Measurements from ENCODE around the gene ASCL5. TPM values are rescaled to one million over a fixed set of nuclear protein-coding genes. Genes with fewer than 3 reads are reported as not detected.
A peak's percentile ranks its signal among the peaks of the same experiment; 100 is the strongest.

ASCL5 gene
- total and polyA plus RNA-seq, 2 of the 13 experiments (the other 11 are each of a cell fraction or from before 2014, with no cell fraction given), result not detected

DNA sequence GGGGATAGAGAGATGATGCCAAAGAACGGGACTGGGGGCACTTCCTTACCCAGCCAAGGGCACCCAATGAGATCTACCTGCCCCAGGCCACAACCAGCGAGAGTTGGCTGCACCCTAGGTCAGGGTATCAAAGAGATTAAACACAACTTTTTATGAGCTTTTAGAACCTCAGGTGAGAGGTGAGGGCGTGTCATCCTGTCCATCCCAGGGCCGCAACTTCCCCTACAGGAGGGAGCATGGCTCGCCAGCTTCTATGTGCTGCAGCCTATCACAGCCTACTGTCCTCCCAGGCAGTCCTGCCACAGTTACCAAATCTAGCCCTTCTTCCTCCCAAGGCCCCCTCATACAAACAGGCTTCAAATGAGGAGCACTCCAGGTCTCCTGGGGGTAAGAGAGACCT lies 14.4 kb upstream of the ASCL5 start (continued):
- no peak for TF ChIP-seq ZFP37 (CRISPR knock-in tag; IDR thresholded peaks at IDR 0.05; ENCODE audit: borderline replicate concordance)
- no peak for TF ChIP-seq PAWR (CRISPR knock-in tag; IDR thresholded peaks at IDR 0.05; ENCODE audit: borderline replicate concordance)
- TF ChIP-seq RBM39 (IDR thresholded peaks at IDR 0.05; ENCODE audit: low read depth, low read length, poor library complexity, severe bottlenecking), result no peak

DNA sequence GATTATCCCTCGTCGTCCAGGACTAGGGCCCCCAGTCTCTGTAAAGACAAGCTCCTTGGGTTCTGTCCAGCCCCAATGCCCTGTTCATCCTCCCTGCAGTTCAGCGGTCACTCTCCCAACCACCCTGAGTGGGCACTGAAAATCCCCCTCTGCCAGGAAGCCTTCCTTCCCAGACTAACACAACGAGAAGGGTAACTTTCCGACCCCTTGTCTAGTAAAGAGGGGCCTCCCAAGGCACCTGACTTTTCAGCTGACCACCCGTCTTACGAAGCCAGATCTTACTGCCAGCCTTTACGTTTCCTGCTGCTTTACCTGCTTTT lies 13.9 kb upstream of the ASCL5 start:
- FAIRE-seq (no peak), DNase-seq (ENCODE audit: low spot score) (no peak), ATAC-seq (no peak)
- Histone ChIP-seq H3K9ac (ENCODE audit: insufficient read depth, low read depth, low read length) (no peak overlapping the region), H3K27ac (ENCODE audit: extremely low read length, insufficient read depth, low read length) (no peak overlapping the region), H3K27me3 (ENCODE audit: control insufficient read depth in 1 of 2, insufficient read depth in 2 of 2, low read length in 2 of 2) (no peaks in the 10 kb centered on the region), H2AFZ (ENCODE audit: low read length) (no peak overlapping the region), H3K4me3 (replicated peaks in 1 of 3; ENCODE audit: insufficient read depth in 1 of 3, low read depth in 2 of 3, low read length in 3 of 3) (no peak overlapping the region), H3K36me3 (replicated peaks in 1 of 2; ENCODE audit: control insufficient read depth in 1 of 2, insufficient read depth in 2 of 2, low read length in 2 of 2) (peaks cover 30 to 93% of the 10 kb centered on the region in 2 experiments; a peak in 4 of 5 replicates), H4K20me1 (ENCODE audit: insufficient read depth, low read length) (0 out of 2 replicates have a peak, but pooled peaks cover 4% of the 10 kb centered on the region), H3K79me2 (ENCODE audit: insufficient read depth, low read length) (no peaks in the 10 kb centered on the region), H3K9me3 (ENCODE audit: low read length) (no peaks in the 10 kb centered on the region), H3K4me2 (ENCODE audit: low read depth, low read length) (no peak overlapping the region), H3K4me1 (ENCODE audit: insufficient read depth, low read length) (no peaks in the 10 kb centered on the region)
- in situ Hi-C loops (cut with HindIII; ENCODE audit: extremely low pct_ligation_motif_present, low pct_unique_long_range_greater_than_20kb) (no loop called here), intact Hi-C loops (cut with micrococcal nuclease; ENCODE audit: unreplicated experiment) (no loop called here)
- BruUV-seq (replicated peaks), result no TSS peak
- WGBS (ENCODE audit: low lambda C conversion rate), result 98% methylated on average over 8 of the region's 8 CpGs
- CTCF ChIA-PET (ENCODE audit: low intra/inter-chr PET ratio, low total read pairs), result no interaction called here
- TF ChIP-seq SUZ12 (IDR thresholded peaks at IDR 0.05; ENCODE audit: low read depth, low read length) (no peak), MTA1 (CRISPR knock-in tag; IDR thresholded peaks at IDR 0.05; ENCODE audit: borderline replicate concordance) (no peak)
- POLR2A ChIA-PET, result no interaction called here

DNA sequence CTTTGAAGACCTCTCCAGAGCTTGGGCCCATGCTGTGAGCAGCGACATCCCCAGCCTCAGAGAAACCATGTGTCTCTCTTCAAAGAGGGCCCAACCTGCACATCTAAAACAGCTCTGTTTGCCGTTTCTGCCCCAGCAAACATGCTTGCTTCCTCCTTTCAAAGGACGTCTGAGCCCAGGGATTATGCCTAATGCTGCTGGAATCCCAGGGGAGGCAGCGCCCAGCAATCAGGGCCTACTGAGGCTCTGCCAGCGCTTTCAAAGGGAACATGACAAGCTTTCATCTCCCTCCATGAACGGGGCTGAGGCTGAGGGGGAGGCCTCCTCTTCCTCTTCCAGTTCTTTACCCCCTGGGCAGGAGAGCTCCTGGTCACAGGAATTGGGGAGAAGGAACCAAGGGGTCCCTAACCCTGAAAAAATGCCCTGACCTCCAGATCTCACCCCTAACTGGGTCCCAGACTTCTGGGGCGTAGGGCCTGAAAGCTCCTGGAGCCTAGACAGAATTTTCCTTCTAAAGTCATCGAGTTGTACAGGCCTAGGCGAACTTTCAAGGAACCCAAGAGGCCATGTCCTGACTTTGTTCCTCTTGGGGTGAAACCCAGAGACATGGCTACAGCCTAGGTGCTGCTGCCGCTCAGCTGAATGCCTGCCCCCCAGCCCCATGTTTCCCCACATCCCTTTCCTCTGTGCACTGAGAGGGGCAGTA lies 13.4 kb upstream of the ASCL5 start:
- 87% methylated on average over 7 of the region's 10 CpGs for WGBS (ENCODE audit: low lambda C conversion rate)
- Histone ChIP-seq H3K27me3 (ENCODE audit: control insufficient read depth in 1 of 2, insufficient read depth in 2 of 2, low read length in 2 of 2) (no peaks in the 10 kb centered on the region), H3K9me3 (ENCODE audit: low read length) (no peaks in the 10 kb centered on the region), H3K9ac (ENCODE audit: insufficient read depth, low read depth, low read length) (no peak overlapping the region), H3K27ac (ENCODE audit: extremely low read length, insufficient read depth, low read length) (no peak overlapping the region), H4K20me1 (ENCODE audit: insufficient read depth, low read length) (0 out of 2 replicates have a peak, but pooled peaks cover 4% of the 10 kb centered on the region), H3K4me2 (ENCODE audit: low read depth, low read length) (no peak overlapping the region), H2AFZ (ENCODE audit: low read length) (no peak overlapping the region), H3K4me1 (ENCODE audit: insufficient read depth, low read length) (no peaks in the 10 kb centered on the region), H3K79me2 (ENCODE audit: insufficient read depth, low read length) (no peaks in the 10 kb centered on the region), H3K4me3 (replicated peaks in 1 of 3; ENCODE audit: insufficient read depth in 1 of 3, low read depth in 2 of 3, low read length in 3 of 3) (no peak overlapping the region), H3K36me3 (replicated peaks in 1 of 2; ENCODE audit: control insufficient read depth in 1 of 2, insufficient read depth in 2 of 2, low read length in 2 of 2) (peaks cover 29 to 93% of the 10 kb centered on the region in 2 experiments)
- ChIA-PET POLR2A (no interaction called here), CTCF (ENCODE audit: low intra/inter-chr PET ratio, low total read pairs) (no interaction called here)
- ATAC-seq, result no peak
- in situ Hi-C loops (cut with HindIII; ENCODE audit: extremely low pct_ligation_motif_present, low pct_unique_long_range_greater_than_20kb) (no loop called here), intact Hi-C loops (cut with micrococcal nuclease; ENCODE audit: unreplicated experiment) (no loop called here)
- TF ChIP-seq ZSCAN31 (CRISPR knock-in tag; IDR thresholded peaks at IDR 0.05; ENCODE audit: low read depth) (no peak), TCF7 (IDR thresholded peaks at IDR 0.05; ENCODE audit: low read depth) (peak; percentile 39; the same call in 1 of the 2 replicates)
- TF ChIP-seq, protein P1, sequence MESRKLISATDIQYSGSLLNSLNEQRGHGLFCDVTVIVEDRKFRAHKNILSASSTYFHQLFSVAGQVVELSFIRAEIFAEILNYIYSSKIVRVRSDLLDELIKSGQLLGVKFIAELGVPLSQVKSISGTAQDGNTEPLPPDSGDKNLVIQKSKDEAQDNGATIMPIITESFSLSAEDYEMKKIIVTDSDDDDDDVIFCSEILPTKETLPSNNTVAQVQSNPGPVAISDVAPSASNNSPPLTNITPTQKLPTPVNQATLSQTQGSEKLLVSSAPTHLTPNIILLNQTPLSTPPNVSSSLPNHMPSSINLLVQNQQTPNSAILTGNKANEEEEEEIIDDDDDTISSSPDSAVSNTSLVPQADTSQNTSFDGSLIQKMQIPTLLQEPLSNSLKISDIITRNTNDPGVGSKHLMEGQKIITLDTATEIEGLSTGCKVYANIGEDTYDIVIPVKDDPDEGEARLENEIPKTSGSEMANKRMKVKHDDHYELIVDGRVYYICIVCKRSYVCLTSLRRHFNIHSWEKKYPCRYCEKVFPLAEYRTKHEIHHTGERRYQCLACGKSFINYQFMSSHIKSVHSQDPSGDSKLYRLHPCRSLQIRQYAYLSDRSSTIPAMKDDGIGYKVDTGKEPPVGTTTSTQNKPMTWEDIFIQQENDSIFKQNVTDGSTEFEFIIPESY (CRISPR knock-in tag; IDR thresholded peaks at IDR 0.05), result peak; percentile 52; the same call in 1 of the 2 replicates
- no TSS peak for BruUV-seq (replicated peaks)
- no peak for FAIRE-seq
- DNase-seq (ENCODE audit: low spot score), result peak; percentile 33
